Fibroblast of the aortic adventitia (primary cell): ENCODE measurements around the gene DCAF8L2. TPM values are rescaled to one million over a fixed set of nuclear protein-coding genes. Genes with fewer than 3 reads are reported as not detected.

Source experiments
- DNase-seq: peaks from one replicate; pipeline ENCODE4 v3.0.0-alpha.2; 2010; ENCODE audit warnings: low read depth
- H3K4me3 ChIP-seq: 2 replicates; pipeline ENCODE4 v1.5.1; 2011; ENCODE audit warnings: low read depth, mild to moderate bottlenecking, control low read depth, low read length, moderate library complexity
- CTCF ChIP-seq: IDR thresholded peaks from 2 replicates; pipeline ENCODE4 v1.5.1; 2011; ENCODE audit warnings: mild to moderate bottlenecking, low read length, control low read depth, inconsistent platforms; ENCODE audit not compliant: insufficient read depth
- total RNA-seq: library from RNA; depleted of rRNA; stranded (reverse); fragments of >200 nt; gene quantifications from 2 replicates; pipeline ENCODE4 v1.2.3, GENCODE V29; 2012; ENCODE audit warnings: low replicate concordance

Gene DCAF8L2
- total RNA-seq, 1 donor = not detected

GRCh38 chrX:27575565-27575964, 14.6 kb upstream of the DCAF8L2 start:
- no peak for DNase-seq
- H3K4me3 ChIP-seq = no peak overlapping the region
- no peak for TF ChIP-seq CTCF

GRCh38 chrX:27583976-27584375, 6.2 kb upstream of the DCAF8L2 start:
- H3K4me3 ChIP-seq = no peak overlapping the region
- peak; percentile 23 for DNase-seq
- no peak for TF ChIP-seq CTCF

- no peak overlapping the region for H3K4me3 ChIP-seq
- no peak for DNase-seq
- TF ChIP-seq CTCF = no peak
Observed at GRCh38 chrX:27591938-27592337, 1.8 kb downstream of the DCAF8L2 start.

- no peak overlapping the region for H3K4me3 ChIP-seq
- DNase-seq = peak; percentile 4
Observed at GRCh38 chrX:27597508-27597907, 7.4 kb downstream of the DCAF8L2 start.

GRCh38 chrX:27598312-27598711, 8.2 kb downstream of the DCAF8L2 start:
- TF ChIP-seq CTCF = no peak
- no peak overlapping the region for H3K4me3 ChIP-seq
- peak; percentile 51 for DNase-seq

More at GRCh38 chrX:27597508-27597907, 7.4 kb downstream of the DCAF8L2 start:
- no peak for TF ChIP-seq CTCF

GRCh38 chrX:27599928-27600327, 9.8 kb downstream of the DCAF8L2 start:
- H3K4me3 ChIP-seq = no peak overlapping the region
- DNase-seq = peak; percentile 50
- no peak for TF ChIP-seq CTCF

- peak; percentile 7 for DNase-seq
- no peak for TF ChIP-seq CTCF
- no peak overlapping the region for H3K4me3 ChIP-seq
Observed at GRCh38 chrX:27600686-27601085, 10.5 kb downstream of the DCAF8L2 start.
